ENCODE data around the gene RPL18A. TPM values are rescaled to one million over a fixed set of nuclear protein-coding genes. Genes with fewer than 3 reads are reported as not detected.

RPL18A gene
- total RNA-seq, 1 experiment from 2014 or later = 1,852 TPM

GRCh38 chr19:17841810-17842662 is 17.7 kb upstream of the RPL18A start:
- BruUV-seq (replicated peaks) = no TSS peak
- DNase-seq (ENCODE audit: low spot score) = peak; percentile 94
- ChIA-PET POLR2A (ENCODE audit: low non-redundant PET) (interaction anchor here (0.6 kb wide), 1 partner anchor 587 kb away, joined by 4 read pairs; no protein-coding TSS in a partner anchor), CTCF (interaction anchor here (0.5 to 1.0 kb wide), 2 partner anchors 11 to 17 kb away, joined by 3 to 16 read pairs; partner anchors contain the start of gene RPL18A)
- H3K27me3 ChIP-seq (replicated peaks; ENCODE audit: insufficient read depth, low read depth, low read length, poor library complexity) = no peaks in the 10 kb centered on the region
- H3K4me1 ChIP-seq (ENCODE audit: insufficient read depth, low read length, poor library complexity, severe bottlenecking) = peaks cover 16% of the 10 kb centered on the region
- H3K36me3 ChIP-seq (ENCODE audit: insufficient read depth, low read length, poor library complexity, severe bottlenecking) = no peaks in the 10 kb centered on the region
- intact Hi-C loops (cut with micrococcal nuclease; ENCODE audit: unreplicated experiment) = no loop called here
- H3K9me3 ChIP-seq (ENCODE audit: low read depth, low read length, poor library complexity, severe bottlenecking) = no peaks in the 10 kb centered on the region
- H3K4me3 ChIP-seq (ENCODE audit: low read depth, low read length, poor library complexity, severe bottlenecking) = peak overlapping the region; percentile 47
- TF ChIP-seq, protein P1, sequence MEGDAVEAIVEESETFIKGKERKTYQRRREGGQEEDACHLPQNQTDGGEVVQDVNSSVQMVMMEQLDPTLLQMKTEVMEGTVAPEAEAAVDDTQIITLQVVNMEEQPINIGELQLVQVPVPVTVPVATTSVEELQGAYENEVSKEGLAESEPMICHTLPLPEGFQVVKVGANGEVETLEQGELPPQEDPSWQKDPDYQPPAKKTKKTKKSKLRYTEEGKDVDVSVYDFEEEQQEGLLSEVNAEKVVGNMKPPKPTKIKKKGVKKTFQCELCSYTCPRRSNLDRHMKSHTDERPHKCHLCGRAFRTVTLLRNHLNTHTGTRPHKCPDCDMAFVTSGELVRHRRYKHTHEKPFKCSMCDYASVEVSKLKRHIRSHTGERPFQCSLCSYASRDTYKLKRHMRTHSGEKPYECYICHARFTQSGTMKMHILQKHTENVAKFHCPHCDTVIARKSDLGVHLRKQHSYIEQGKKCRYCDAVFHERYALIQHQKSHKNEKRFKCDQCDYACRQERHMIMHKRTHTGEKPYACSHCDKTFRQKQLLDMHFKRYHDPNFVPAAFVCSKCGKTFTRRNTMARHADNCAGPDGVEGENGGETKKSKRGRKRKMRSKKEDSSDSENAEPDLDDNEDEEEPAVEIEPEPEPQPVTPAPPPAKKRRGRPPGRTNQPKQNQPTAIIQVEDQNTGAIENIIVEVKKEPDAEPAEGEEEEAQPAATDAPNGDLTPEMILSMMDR (conservative IDR thresholded peaks at IDR 0.05; ENCODE audit: low read depth, low read length) = no peak
- no peak for TF ChIP-seq EZH2 (IDR thresholded peaks at IDR 0.05; ENCODE audit: borderline replicate concordance, low read depth, low read length, poor library complexity, severe bottlenecking)
- peak overlapping the region; percentile 66 for H3K27ac ChIP-seq (ENCODE audit: low read depth, low read length, poor library complexity, severe bottlenecking)

DNA sequence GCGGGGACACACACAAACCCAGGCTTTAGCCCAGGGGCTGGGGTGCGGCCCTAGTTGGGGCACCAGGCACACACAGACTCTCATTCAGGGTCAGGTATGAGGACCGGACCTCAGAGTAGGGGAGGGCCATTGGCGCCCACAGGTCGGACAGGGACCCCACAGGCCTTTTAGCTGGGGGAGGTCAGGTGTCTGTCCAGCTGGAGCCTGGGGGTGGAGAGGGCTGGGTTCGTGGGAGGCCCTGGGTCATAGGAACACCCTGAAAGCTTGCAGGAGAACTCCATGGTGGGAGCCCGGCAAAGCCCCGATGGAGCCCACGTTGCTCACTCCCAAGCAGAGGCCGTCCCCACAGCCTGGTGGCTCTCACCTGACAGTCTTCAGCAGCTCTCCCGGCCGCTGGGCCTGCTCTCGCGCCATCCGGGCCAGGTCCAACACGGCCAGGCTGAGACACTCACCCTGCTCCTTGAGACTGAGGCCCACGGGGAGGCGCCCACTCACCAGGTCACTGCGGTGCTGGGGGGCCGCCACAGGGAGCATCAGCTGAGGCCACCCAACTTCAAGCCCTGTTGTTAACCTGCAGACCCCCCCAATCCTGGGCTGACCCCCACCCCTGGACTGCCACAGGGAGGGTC is 16.9 kb upstream of the RPL18A start:
- Histone ChIP-seq H3K27ac (ENCODE audit: low read depth, low read length, poor library complexity, severe bottlenecking) (peak overlapping the region; percentile 66), H3K9me3 (ENCODE audit: low read depth, low read length, poor library complexity, severe bottlenecking) (no peaks in the 10 kb centered on the region), H3K27me3 (replicated peaks; ENCODE audit: insufficient read depth, low read depth, low read length, poor library complexity) (no peaks in the 10 kb centered on the region), H3K36me3 (ENCODE audit: insufficient read depth, low read length, poor library complexity, severe bottlenecking) (no peaks in the 10 kb centered on the region), H3K4me3 (ENCODE audit: low read depth, low read length, poor library complexity, severe bottlenecking) (peak overlapping the region; percentile 47), H3K4me1 (ENCODE audit: insufficient read depth, low read length, poor library complexity, severe bottlenecking) (peaks cover 18% of the 10 kb centered on the region)
- CTCF ChIA-PET = no interaction called here
- no peak for TF ChIP-seq EZH2 (IDR thresholded peaks at IDR 0.05; ENCODE audit: borderline replicate concordance, low read depth, low read length, poor library complexity, severe bottlenecking)
- TF ChIP-seq, protein P1 (conservative IDR thresholded peaks at IDR 0.05; ENCODE audit: low read depth, low read length) = no peak
- POLR2A ChIA-PET (ENCODE audit: low non-redundant PET) = no interaction called here
- BruUV-seq (replicated peaks) = no TSS peak
- DNase-seq (ENCODE audit: low spot score) = no peak
- intact Hi-C loops (cut with micrococcal nuclease; ENCODE audit: unreplicated experiment) = no loop called here

- BruUV-seq (replicated peaks) = no TSS peak
- Histone ChIP-seq H3K4me1 (ENCODE audit: insufficient read depth, low read length, poor library complexity, severe bottlenecking) (peaks cover 23% of the 10 kb centered on the region), H3K9me3 (ENCODE audit: low read depth, low read length, poor library complexity, severe bottlenecking) (no peaks in the 10 kb centered on the region), H3K4me3 (ENCODE audit: low read depth, low read length, poor library complexity, severe bottlenecking) (no peak overlapping the region), H3K27ac (ENCODE audit: low read depth, low read length, poor library complexity, severe bottlenecking) (no peak overlapping the region), H3K27me3 (replicated peaks; ENCODE audit: insufficient read depth, low read depth, low read length, poor library complexity) (no peaks in the 10 kb centered on the region), H3K36me3 (ENCODE audit: insufficient read depth, low read length, poor library complexity, severe bottlenecking) (no peaks in the 10 kb centered on the region)
- TF ChIP-seq EZH2 (IDR thresholded peaks at IDR 0.05; ENCODE audit: borderline replicate concordance, low read depth, low read length, poor library complexity, severe bottlenecking) = no peak
- TF ChIP-seq, protein P1 (conservative IDR thresholded peaks at IDR 0.05; ENCODE audit: low read depth, low read length) = no peak
- no peak for DNase-seq (ENCODE audit: low spot score)
- ChIA-PET CTCF (no interaction called here), POLR2A (ENCODE audit: low non-redundant PET) (no interaction called here)
- intact Hi-C loops (cut with micrococcal nuclease; ENCODE audit: unreplicated experiment) = no loop called here
Observed at GRCh38 chr19:17843292-17843827, 16.4 kb upstream of the RPL18A start.
